SK-N-SH (cell line): ENCODE data around the gene TAF4.

ENCODE experiments used
- CTCF ChIP-seq: fragments of 200-600 bp; sonication (generic); IDR thresholded peaks from 2 replicates; pipeline ENCODE4 v1.6.1; 2017; ENCODE audit warnings: antibody characterized with exemption, mild to moderate bottlenecking, moderate library complexity
- POLR2AphosphoS5 ChIP-seq: IDR thresholded peaks from 2 replicates; pipeline ENCODE4 v1.6.1; 2012; ENCODE audit warnings: low read depth, low read length
- RFX5 ChIP-seq: IDR thresholded peaks from 2 replicates; pipeline ENCODE4 v1.6.1; 2012; ENCODE audit warnings: mild to moderate bottlenecking, improper control_type of control experiment, low read length
- SIN3A ChIP-seq: IDR thresholded peaks from 2 replicates; pipeline ENCODE4 v1.6.1; 2012; ENCODE audit warnings: low read depth, mild to moderate bottlenecking, low read length, moderate library complexity, borderline replicate concordance
- SMC3 ChIP-seq: IDR thresholded peaks from 2 replicates; pipeline ENCODE4 v1.6.1; 2012; ENCODE audit warnings: low read depth, low read length, improper control_type of control experiment
- USF1 ChIP-seq: IDR thresholded peaks from 2 replicates; pipeline ENCODE4 v1.4.0; 2012; ENCODE audit warnings: low read depth, borderline replicate concordance
- USF2 ChIP-seq: fragments of 150-350 bp; IDR thresholded peaks from 2 replicates; pipeline ENCODE4 v1.6.1; 2017; ENCODE audit warnings: antibody characterized with exemption, low read length, low read depth, borderline replicate concordance

- no peak for TF ChIP-seq USF2
- no peak for TF ChIP-seq USF1
- no peak for TF ChIP-seq RFX5
- TF ChIP-seq POLR2AphosphoS5 = no peak
- no peak for TF ChIP-seq SIN3A
- no peak for TF ChIP-seq CTCF
- TF ChIP-seq SMC3 = no peak
These were observed 24.7 kb downstream of the TAF4 start for GRCh38 chr20:62040933-62041332.
